Globus pallidus (tissue), 1 donor: ENCODE data around the gene APBA2.
"Not testable (repeated sequence)": the region's sequence is repeated elsewhere in the genome, so short reads cannot be mapped to it uniquely, and the experiment has no call there.

Experiments
- DNase-seq: peaks from one replicate; pipeline ENCODE4 v3.0.0-alpha.2; 2015; ENCODE audit warnings: low spot score

APBA2 gene

DNA sequence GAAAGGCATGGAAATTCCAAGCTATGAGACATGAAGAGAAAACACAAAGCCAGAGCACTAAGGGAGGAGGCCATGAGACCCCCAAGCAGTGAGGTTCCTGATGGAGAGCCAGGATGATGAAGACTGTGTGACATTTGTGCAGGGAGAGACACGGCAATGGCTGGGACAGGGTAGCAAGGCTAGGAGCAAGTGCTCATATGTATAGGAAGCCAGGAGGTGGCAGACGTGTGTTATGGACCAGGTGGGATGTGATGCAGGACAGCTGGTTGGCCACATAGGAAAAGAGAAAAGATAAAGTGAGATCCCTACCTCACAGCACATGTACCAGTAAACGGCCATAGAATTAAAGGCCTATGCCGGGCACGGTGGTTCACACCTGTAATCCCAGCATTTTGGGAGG is 112.7 kb downstream of the APBA2 start:
- DNase-seq, result no peak

DNA sequence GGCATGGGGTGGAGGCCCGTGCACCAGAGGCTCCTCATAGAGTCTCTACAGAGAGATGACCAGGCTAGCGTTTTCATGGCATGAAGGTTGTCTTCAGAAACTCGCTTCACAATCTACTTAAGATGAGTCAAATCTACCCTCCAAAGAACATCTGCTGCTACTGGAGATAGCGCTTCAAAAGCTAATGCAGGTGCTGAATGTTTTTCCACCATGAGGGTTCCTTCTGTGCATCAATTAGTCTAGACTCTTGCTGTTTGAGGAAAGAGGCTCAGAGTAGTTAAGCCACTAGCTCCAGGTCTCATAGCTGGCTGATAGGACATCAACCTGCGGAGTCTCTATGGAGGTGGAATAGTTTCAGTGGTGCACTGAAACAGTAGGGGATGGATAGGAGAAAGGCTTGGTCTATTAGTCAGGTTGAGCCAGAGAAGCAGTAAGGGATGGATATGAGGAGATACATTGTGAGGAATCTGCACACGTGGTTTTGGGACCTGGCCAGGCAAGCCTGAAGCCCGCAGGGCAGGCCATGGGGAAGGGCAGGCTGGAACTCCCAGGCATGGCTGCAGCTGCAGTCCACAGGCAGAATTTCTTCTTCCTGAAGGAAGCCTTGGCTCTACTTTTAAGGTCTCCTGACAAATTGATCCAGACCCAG is 117.5 kb downstream of the APBA2 start:
- DNase-seq, result no peak

DNA sequence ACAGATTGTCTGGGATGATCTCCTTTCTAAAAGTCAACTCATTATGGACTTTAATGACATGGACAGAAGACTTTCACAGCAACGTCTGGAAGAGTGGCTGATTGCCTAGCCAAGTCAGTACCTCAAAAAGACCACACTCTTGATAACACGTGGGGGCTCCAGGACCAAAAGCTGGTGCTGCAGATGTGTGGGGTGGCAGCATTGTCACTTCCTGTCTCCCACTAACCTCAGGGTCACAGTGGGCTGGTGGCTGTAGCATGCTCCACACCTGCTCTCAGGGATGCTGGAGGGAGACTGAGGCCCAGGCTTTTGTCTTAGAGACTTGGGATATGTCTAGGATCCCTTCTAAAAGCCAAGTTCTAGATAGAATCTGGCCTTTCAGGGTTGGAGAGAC is 118.1 kb downstream of the APBA2 start:
- no peak for DNase-seq

DNA sequence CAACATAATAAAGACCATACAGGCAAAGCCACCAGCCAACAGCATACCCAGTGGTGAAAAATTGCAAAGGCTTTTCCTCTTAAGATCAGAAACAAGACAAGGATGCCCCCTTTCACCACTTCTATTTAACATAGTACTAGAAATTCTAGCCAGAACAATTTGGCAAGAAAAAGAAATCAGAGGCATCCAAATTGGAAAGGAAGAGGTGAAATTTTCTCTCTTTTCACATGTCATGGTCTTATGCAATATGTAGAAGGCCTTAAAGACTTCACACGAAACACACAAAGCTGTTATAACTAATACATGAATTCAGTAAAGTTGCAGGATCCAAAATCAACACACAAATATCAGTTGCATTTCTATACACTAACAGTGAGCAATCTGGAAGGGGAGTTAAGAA is 120.2 kb downstream of the APBA2 start:
- no peak for DNase-seq

DNA sequence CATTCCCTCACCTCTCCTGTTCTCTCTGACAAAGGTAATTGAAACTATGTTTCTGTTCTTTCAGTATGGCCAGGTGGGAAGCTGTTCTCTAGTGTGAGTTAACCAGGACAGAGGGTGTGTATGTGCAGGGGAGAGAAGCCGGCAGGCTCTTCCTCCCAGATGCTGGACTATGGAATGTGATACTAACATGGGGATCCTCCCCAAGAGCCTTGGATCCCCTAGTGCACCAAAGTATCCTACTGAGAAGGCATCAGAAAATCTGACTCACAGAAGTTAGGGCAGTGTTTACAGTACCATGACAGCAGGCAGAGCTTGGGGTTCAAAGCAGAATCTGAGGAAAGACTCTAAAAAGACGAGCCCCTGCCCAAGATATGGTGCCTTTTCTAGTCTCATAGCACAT is 123.1 kb downstream of the APBA2 start:
- DNase-seq, result no peak

DNA sequence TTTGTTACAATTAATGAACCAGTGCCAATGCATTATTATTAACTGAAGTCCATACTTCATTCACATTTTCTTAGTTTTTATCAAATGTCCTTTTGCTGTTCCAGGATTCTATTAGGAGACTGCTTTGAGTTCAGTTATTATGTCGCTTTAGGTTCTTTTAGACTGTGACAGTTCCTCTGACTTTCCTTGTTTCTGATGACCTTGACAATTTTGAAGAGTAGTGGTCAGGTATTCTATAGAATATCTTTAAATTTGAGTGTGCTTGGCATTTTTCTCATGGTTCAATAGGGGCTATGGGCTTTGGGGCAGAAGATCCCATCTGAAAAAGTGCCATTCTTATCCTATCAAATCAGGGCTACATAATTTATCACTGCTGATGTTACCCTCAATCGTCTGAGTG is 126.3 kb downstream of the APBA2 start:
- no peak for DNase-seq

DNA sequence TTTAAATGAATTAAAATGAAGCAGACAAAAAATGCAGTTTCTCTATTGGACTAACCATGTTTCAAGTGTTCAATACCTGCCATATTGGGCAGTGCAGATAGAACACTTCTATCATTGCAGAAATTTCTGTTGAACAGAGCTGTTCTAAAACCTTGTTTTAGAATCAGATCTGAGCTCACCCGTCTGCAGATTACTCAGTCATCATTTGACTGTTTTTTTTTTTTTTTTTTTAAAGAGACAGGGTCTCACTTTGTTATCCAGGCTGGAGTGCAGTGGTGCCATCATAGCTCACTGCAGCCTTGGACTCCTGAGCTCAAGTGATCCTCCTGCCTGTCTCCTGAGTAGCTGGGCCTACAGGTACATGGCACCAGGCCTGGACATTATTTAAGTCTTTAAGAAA is 128.7 kb downstream of the APBA2 start:
- no peak for DNase-seq

DNA sequence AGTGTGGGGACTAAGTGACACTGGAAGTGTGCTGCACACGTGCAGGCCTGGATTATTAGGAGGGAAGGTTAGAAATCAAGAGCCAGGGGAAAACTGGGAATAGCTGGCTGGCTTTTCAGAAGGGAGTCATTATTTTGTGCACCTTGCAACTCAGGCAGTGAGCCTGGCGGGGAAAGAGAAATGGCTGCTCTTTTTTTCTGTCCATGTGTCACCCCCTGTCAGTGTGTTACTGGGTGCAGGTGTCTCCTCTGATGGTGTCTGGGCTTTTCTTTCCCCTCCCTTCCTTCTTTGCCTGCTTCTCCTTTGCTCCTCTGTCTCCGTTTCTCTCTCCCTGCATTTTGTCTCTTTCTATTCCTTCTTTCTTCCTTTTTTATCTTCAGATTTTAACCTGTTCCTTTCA is 130.7 kb downstream of the APBA2 start:
- DNase-seq, result no peak

DNA sequence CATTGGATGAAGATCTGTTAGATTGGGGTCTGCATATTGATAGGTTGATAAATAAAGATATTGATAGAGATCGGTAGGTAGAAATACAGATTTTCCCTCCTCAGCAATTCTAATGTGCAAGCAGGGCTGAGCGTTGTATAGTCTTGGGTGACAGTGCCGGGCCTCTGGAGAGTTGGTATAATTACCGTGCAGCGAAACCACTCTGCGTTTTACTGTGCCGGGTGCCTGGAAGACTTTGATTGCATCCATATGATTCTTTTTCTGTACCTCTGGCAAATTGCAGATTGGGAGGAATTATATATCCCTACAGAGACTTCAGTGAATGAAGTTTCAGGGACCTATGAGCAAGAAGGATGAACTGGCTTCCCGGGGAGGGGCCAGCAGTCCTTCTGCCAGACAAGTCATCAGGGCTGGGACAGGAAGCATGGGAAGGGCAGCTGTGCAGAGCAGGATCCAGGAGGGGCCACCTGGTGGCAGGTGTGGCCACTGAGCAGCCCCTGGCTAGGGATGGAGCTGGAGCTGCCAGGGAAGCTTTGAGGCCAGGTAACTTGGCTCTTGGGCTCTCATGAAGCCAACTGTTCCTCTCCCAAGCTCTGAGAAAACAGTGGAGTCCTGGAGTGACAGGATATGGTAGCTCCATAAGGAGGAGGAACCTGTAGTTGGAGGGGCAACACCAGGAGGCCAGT is 132.5 kb downstream of the APBA2 start:
- DNase-seq, result no peak

DNA sequence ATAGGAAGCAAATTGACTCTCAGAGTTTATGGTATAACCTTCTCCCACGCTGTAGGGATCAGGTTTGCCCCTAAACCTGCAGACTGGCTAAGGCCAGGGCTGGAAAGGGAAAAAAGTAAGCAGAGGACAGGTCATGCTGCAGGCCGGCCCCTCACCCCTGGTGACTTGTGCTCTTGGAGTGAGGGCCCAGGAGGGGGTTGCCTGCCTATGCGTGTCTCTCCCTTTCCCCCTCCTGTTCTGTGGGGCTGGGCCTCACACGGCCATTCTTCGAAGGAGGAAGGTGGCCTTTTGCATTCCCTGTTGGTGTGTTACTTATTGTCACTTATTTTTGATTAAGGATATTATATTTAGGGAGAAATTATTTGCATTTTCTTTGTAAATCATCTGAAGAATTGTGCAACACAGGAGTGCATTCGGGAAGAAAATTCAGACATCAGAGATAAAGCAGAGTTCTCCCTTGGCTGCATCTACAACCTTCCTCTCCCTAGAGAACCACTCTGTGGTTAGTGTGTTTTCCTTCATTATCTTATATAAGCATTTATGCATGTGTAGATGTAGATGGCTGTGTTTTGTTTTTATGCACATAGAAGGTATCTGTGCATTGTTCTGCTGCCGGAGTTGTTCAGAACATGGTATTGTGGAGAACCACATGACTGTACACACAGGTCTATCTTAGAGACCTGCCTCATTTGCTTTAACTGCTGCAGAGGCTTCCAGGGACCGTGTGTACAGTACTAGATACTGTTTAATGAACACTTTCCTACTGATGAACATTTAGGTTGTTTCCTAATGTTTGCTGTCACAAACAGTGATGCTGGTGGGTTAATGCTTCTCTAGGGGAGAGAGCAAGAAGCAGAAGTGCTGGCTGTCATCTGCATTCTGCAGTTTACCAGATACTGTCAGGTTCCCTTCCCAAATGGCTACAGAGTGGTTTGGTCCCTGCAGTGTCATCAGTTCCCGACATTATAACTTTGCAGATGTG is 133.5 kb downstream of the APBA2 start:
- no peak for DNase-seq

DNA sequence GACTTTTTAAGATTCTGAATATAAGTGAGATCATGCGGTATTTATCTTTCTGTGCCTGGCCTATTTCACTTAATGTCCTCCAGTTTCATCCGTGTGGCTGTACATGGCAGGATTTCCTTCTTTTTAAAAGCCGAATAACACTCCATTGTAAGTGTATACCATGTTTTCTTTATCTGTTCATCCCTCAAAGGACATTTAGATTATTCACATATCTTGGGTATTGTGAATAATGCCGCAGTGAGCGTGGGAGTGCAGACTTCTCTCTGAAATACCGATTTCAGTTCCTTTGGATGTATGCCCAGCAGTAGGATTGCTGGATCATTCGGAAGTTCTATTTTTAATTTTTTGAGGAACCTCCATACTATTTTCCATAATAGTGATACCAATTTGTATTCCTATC is 136.1 kb downstream of the APBA2 start:
- no peak for DNase-seq

DNA sequence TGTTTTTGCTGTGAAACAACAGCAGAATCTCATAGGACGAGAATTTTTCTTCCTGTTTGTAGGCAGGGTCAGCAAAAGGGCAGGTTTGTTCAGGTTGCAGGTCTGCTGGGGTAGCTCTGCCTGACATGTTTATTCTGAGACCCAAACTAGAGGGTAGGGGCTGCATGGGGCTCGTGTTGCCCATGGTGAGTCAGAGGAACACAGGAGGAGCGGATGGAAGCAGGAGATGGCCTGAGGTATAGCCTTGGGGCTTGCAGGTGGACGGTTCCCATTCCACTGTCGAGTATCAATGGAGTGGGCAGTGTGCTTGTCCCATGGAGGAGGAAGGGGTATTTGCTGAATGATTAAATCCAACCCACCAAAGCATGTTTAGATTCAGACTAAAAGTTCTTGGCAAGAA is 138.9 kb downstream of the APBA2 start:
- DNase-seq, result no peak

DNA sequence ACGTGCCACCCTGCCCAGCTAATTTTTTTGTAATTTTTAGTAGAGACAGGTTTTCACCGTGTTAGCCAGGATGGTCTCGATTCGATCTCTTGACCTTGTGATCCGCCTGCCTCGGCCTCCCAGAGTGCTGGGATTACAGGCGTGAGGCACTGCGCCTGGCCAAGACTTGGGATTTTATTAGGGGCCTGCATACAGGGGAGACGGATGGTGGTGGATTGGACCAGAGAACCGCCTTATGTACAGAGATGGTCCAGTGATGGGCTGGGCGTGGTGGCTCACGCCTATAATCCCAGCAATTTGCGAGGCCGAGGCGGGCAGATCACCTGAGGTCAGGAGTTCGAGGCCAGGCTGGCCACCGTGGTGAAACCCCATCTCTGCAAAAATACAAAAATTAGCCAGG is 139.6 kb downstream of the APBA2 start:
- DNase-seq, result not testable (repeated sequence)

DNA sequence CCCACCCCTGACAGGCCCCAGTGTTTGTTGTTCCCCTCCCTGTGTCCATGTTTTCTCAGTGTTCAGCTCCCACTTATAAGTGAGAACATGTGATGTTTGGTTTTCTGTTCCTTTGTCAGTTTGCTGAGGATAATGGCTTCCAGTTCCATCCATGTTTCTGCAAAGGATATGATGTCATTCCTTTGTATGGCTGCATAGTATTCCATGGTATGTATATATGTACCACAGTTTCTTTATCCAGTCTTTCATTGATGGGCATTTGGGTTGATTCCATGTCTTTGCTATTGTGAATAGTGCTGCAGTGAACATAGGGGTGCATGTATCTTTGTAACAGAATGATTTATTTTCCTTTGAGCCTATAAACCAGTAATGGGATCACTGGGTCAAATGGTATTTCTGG is 142.4 kb downstream of the APBA2 start:
- DNase-seq, result not testable (repeated sequence)

DNA sequence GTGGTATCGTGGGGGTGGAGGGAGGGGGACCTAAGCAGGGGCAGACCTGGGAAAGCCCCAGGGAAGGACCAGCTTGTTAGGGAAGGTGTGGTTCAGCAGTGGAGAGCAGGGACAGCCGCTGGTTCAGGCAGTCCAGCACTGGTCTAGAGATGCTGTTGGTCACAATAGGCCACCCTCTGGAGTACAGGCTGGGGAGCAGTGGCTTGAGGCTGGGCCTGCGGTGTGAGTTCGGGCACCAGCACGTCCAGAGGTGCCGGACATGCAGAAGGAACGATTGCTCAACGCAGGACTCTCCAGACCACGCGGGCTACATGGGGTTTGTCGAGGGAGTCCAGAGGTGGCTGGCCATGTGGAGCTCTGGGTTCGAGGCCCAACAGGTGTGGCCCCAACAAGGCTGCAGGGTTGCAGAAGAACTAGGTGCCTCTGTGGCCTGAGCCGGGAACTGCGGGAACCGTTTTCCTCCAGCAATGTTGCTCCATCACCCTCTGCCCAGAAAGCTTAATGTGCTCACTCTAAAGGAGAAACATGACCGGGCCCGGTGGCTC is 143.9 kb downstream of the APBA2 start:
- DNase-seq, result no peak

DNA sequence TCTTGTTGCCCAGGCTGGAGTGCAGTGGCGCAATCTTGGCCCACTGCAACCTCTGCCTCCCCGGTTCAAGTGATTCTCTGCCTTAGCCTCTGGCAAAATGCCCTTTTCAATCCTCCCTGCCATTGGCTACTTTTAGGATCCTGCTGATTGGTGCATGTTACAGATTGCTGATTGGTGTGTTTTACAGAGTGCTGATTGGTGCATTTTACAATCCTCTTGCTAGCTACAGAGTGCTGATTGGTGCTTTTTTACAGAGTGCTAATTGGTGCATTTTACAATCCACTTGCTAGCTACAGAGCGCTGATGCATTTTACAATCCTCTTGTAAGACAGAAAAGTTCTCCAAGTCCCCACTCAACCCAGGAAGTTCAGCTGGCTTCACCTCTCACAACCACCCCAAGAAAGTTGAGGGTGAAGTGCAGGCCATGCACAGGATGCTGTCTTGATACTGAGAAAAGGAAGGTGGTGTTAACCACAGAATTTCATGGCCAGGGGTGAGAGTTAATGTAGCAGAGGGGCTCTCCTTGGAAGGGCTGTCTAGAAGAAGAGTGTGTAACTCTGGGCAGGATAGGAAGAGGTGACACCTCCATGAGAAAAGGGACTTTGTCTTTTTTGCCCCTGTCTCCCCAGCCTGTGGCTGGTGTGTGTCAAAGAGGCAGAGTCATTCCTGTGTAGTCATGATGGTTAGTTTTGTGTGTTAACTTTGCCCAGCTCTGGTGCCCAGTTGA is 145.9 kb downstream of the APBA2 start:
- no peak for DNase-seq

DNA sequence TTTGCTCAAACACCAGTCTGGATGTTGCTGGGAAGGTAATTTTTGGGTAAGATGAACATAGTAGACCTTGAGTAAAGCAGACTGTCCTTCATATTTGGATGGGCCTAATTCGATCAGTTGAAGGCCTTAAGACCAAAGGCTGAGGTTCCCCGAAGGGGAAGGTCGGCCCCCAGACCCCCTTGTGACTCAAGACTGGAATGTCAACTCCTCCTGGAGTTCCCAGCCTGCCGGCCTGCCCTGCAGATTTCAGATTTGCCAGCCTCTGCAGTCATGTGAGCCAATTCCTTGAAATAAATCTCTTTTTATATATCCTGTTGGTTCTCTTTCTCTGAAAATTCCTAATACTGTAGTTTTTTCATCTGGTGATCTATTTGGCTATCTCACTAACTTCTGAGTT is 146.5 kb downstream of the APBA2 start:
- DNase-seq, result no peak

DNA sequence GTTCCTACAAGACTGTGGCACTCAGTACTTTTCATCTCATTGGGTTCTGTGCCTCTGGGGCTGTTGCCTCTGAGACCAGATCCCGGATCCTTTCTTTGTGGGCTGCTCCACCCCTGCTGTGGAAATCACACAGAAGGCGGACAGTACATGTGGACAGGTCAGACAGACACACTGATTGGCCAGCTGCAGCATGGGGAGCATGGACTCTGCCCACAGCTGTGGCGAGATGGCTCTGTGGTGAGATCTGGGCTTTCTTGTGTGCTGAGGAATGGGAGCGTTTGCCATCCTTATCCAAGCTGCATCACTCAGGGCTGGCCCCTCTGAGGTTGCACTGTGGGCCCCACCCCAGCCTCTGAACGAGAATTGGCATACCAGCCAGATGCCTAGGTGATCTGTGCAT is 147.0 kb downstream of the APBA2 start:
- no peak for DNase-seq

DNA sequence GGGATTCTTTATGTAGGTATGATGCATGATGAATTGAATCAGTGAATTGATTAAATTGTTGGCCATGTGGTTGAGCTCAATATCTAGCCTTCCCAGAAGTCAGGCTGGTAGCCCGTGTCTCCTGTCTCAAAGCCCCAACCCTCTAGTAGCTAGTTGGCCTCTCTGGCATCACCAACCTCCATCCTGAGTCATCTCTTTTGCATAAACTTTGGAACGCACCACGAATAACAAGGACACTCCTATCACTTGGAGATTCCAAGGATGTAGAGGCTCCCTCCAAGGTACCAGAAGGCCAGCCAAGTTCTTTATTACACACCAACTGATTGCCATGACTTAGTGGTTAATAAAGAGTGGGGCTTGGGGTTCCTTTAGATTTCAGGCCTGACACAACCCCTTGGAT is 148.4 kb downstream of the APBA2 start:
- no peak for DNase-seq

DNA sequence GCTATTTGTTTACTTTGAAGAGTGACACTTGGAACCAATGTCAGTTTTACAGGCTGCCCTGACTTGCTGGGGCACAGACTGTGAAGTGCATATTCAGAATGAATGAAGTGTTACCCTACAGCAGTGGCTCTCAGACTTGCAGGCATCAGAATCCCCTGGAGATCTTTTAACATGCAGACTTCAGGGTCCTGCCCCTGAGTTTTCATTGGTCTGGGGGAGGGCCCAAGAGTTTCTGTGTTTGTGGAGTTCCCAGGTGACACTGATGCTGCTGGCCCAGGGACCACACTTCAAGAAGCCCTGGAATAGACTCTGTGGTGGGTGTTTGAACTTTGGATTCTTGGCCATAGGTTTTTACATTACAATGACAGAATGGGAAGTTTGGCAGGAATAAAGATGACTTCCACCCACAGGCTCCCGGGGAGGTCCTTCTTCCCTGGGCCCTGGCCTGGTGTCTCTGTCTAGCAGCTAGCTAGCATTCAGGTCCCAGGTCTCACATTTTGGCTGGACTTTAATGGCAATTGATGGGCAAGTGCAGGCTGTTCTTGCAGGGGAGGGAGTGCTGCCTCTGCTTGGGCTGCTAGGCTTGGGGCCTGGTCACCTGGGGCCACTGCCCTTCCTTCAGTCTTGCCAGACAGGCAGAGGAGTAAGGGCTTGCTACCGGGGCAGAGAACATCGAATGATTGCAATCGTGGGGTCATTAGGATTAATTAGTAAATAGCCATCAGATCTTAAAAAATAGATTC is 149.0 kb downstream of the APBA2 start:
- DNase-seq, result no peak
